NCI-H748 treated with DMSO at 0.1 percent for 48 hours (cell line): Measurements from ENCODE around the gene PAWR.
"Not testable (repeated sequence)": the region's sequence is repeated elsewhere in the genome, so short reads cannot be mapped to it uniquely, and the experiment has no call there.

ENCODE experiments used
- DNase-seq: peaks from one replicate; lab custom pipeline; 2025; lab: John Stamatoyannopoulos, UW

The PAWR gene

DNA sequence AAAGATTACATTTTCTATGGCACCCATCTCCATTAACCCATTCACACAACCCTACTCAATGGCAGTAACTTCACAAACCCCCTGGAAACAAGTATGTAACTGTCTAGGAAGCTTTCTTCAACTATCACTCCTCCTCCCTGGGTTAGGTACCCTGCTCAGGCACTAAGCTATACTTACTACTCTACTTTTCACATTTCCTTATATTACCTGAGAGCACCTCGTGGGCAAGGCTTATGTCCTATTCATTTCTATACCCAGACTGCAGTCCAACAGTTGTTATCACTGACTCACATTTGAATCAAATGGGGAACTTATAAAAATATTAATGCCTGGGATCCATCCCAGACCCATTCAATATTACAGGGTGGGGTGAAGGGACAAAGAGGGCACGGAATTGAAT is 4.6 kb downstream of the PAWR start:
- DNase-seq, result no peak

DNA sequence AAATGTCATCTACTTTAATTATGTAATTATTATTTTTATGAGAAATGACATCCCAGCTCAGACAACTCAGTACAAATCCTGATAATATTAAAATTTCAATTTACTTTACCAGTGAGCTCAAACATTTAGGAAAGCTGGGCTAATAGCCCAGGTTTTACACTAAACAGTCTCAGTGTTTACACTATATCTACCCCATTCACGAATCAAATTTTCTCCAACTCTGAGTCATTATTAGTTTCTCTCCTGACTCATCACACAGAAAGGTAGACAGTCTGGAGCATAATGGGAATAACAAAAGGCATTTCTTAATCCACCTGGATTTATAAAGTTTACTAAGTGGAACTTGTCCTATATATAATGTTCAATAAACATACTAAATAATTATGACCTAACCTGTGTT is 5.7 kb downstream of the PAWR start:
- no peak for DNase-seq

DNA sequence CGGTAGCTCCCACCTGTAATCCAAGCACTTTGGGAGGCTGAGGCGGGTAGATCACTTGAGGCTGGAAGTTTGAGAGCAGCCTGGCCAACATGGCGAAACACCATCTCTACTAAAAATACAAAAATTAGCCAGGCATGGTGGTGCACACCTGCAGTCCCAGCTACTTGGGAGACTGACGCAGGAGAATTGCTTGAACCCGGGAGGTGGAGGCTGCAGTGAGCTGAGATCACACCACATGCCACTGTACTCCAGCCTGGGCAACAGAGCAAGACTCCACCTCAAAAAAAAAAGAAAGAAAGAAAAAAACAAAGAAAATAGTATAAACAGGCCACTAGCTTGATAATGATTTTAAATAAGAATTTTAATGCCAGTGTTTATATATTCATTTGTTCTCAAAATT is 6.4 kb downstream of the PAWR start:
- not testable (repeated sequence) for DNase-seq

DNA sequence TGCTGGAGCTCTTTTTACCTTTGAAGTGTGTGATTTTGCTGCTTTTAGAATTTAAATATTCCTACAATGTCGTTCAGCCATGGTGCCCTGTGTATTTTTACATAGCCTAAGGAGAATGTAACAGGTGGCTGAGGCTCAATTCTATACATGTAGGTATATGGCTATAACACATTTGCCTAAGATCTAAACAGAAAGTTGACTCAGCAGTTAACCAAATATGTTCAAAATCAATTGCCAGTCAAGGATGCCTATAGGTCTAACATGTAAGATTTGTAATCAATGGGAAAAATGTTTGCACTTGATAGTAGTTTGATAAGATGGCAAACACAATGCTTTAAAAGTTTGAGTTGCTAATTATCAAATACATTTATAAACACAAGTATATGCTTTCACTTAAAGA is 8.2 kb downstream of the PAWR start:
- DNase-seq, result no peak

DNA sequence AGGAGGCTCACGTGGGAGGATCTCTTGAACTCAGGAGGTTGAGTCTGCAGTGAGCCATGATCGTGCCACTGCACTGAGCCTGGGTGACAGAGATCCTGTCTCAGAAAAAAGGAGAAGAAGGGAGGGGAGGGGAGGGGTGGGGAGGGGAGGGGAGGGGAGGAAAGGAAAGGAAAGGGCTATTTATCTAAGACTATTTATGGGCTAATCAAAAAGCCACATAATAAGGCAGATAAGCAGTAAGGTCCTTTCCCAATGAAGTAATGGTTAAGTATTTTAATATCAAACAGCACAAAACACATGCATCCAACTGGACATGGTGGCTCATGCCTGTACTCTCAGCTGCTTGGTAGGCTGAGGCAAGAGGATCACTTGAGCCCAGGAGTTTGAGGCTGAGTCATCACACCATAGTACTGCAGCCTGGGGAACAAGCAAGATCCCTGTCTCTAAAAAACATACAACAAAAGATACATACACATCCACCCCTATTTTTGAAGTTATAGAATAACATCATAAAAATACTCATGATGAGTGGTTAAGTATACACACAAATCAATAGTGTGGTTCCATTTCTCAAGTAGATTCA is 9.7 kb downstream of the PAWR start:
- no peak for DNase-seq

DNA sequence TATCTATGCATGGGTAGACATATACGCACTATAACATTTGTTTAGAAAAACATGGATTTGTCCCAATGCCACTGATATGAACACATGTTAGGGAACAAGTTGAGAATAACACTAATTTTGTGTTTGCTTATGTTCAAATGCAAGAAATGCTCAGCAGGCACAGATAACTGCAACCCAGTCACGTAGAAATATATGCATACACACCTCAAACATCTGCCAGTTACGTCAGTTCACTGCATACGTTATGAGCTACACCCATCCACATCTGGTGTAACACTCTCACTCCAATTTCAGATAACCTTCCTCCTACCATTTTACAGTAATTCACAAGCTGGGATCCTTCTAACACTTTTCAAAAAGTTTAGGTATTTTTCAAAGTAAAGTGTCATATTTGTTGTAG is 10.7 kb downstream of the PAWR start:
- DNase-seq, result no peak

DNA sequence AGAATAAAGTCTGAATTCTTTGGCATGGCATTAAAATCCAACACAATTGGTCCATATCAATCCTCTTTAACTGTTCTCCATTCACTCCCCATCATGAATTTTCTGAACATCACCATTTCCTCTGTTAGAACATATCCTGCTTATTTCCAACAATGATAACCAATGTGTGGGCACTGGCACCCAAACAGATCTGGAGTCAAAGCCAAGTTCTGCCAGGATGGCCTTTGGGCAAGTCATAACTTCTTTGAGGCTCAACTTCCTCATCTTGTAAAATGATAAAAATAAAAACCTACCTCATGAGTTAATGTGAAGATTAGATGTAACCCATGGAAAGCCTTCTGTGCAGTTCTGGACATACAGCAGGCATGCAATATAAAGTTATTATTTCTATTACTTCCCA is 12.5 kb downstream of the PAWR start:
- DNase-seq, result no peak

DNA sequence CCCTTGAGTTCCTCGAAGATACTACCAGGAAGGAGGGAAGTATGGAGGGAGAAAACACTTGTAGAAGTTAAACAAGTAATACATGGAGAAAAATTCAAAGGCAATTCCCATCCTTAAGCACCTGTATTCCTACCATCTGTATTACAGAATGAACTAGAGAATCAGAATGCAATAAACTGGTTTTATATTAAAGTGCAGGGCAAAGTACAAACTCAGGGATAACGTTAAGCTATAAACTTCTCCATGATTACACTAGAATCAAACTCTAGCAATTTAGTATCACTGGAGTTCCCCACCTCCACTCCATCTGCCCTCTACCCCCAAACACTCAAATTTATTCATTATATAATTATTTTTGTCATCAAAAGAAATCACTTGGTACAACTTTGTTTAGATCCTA is 13.1 kb downstream of the PAWR start:
- DNase-seq, result no peak

DNA sequence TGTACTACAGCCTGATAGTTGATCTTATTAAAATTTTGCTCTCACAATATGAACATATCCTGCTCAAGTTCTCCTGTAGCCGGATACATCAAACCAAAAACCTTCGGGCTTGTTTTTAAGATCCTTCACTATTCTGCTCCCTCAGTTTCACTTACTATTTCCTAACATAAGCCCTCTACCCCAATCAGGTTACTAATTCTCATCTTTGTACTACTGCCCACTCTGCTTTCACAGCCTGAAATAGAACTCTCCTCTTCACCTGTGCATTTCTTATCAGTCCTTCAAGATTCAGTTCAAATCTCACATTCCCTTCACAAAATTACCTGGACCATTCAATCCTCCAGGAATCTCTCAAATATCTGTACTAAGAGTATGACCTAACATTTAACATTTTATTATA is 14.2 kb downstream of the PAWR start:
- no peak for DNase-seq

DNA sequence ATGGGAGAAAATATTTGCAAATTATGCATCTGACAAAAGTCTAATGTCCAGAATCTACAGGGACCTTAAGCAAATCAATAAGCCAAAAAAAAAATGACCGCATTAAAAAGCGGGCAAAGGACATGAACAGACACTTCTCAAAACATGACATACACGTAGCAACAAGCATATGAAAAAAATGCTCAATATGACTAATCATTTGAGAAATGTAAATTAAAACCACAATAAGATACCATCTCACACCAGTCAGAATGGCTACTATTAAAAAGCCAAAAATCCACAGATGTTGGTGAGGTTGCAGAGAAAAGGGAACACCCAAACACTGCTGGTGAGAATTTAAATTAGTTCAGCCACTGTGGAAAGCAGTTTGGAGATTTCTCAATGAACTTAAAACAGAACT is 16.1 kb downstream of the PAWR start:
- DNase-seq, result no peak

DNA sequence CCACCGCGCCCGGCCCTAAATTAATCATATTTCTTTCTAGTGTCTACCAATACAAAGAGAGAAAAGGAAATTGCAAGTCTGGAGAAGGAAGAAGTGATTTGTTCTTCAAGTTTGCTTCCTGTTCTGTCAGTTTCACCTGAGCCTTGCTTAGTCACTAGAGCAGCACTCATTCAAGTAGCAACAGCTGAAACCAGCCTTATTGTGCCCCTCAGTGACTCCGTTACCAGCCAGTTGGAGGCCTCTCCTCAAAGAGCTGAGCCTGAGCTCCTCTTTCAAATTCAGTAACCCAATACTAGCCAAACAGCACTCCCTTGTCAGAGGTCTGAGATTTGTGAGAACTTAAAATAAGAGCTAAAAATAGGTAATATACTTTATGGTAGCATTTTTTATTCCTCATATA is 17.4 kb downstream of the PAWR start:
- DNase-seq, result no peak

DNA sequence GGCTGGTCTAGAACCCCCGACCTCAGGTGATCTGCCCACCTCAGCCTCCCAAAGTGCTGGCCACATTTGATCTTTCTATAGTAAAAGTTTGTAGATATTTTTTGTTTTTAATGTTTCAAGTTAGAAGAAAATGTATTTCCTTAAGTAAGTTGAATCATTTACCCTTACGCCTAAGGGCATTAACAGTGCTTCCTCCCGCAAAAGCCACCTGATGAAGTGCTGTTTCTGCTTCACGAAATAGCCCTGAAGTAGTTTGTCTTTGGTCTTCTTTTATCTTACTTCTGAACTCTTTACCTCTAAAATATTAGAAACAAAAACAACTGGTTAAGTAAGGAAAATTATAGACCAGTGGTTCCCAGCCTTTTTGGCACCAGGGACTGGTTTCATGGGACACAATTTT is 22.7 kb downstream of the PAWR start:
- no peak for DNase-seq

DNA sequence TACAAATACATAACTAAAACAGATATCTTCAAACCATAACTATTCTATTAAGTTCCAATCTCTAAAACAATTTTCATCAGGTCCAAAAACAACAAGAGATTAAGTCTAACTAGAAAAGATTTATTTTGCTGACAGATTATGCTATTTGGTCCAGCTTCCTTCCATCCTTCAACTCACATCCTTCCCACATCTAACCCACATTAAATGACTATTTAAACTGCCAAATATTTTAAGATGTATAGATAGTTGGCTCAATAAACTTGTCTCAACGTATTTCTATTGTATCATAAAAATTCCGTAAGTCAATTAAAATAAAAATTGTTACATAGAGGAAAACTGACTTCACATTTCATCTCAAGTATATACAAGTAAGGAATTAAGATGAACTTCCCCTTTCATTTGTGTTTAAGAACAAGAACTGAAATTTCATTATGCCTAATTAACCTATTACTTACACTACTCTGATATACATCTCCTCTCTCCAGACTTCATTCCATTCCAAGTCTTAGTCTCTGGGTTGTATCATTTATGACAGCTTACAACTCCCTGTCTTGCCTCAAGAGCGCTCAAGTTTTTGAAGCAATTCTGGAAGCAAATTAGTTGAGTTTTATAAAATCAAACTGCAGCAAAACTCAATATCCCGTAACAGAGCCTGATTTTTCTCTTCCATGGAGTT is 25.4 kb downstream of the PAWR start:
- no peak for DNase-seq

DNA sequence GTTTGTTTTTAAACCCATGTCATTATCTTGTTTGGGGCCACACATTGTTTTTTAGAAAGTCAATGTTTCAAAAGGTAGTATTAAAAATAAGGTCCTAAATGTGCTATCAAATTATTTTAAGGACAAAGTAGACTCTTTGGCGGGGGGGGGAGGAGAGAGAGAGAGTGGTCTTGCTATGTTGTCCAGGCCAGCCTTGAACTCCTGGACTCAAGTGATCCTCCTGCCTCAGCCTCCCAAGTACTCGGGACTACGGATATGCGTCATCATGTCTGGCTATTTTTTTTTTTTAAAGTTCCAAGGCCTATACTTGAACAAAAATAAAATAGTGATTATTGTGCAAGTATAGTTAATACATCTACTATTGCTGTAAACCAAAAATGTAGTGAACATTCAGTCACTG is 26.2 kb downstream of the PAWR start:
- no peak for DNase-seq

DNA sequence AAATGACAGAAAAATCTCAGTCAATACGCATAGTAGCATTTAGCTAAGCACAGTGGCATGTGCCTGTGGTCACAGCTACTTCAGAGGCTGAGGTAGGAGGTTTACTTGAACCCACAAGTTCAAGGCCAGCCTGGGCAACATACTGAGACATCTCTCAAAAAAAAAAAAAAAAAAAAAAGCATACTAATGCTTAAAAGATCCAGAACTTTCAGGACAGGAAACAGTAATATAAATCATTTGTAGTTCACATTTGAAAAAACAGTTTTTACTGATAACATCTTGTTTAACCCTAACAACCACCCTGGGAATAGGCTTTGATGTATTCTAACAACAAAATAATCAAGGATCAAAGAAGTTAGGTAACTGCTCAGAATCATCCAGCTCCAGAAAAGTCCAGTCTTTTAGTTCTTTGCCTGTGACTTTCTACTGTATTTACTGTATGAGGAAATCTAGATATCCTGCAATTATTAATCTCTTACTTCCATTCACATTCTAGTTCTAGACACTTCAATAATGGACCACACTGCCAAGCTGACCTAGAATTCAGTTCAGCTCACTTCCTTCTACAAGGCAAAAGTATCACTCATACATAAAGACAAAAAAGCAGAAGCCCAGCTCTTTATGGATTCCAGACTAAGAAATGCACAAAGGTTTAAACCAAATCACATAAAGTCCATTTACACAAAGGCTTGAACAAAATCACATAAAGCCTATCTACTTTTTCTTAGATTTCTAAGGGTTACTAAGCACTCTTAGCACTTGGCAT is 28.5 kb downstream of the PAWR start:
- DNase-seq, result no peak

DNA sequence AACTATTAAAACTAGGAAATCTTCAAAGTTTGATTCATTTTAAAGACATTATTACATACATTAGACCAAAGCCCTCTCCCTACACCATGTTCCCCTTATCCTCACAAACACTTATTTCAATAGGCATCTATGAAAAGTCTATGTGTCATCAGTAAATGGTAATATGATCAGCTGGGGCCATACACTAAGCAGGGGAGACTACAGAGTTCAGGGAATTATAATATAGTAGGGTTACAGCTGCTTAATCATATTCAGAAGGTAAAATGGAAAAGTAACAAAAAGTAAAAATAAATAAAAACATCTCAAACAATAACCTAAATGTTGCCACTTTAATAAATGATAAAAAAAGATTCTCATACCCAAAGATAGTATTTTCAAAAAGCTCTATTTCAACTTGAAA is 29.1 kb downstream of the PAWR start:
- DNase-seq, result no peak

DNA sequence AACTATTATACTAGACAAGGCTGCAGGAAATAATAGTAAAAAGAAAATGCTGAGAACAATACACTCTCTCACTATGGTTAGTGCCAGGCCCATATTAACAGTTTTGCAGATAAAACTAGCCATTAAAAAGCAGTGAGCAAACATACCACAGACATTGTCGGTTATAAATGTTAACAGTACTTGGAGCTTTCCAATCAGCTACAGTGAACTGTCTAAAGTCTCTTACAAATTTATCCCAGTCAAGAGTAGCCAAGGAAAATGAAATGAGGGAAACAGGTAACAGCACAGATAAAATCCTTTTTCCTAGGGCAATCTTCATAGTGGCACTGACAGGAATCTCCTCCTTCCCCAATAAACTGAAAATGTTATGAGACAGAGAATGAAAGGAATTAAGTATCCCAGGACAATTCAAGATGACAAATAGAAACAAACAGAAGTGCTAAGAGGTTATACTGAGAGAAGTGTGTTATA is 30.8 kb downstream of the PAWR start:
- no peak for DNase-seq

DNA sequence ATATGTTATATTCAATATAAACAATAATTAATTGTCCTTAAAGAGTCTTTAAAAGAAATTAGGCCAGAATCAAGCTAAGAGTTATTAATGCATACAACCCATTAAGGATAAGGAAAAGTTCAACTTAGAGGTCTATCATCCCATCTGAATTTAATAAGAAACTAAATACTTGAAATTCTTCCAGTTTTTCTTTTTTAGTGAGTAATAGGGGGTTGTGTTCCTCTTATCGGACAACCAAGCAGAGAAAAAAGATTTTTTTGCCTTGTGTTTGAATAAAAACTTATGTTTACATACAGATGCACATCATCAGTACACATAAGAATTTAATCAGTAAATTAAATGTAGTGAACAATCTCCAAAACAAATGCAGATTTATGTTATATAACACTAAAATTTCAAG is 32.5 kb downstream of the PAWR start:
- DNase-seq, result no peak

DNA sequence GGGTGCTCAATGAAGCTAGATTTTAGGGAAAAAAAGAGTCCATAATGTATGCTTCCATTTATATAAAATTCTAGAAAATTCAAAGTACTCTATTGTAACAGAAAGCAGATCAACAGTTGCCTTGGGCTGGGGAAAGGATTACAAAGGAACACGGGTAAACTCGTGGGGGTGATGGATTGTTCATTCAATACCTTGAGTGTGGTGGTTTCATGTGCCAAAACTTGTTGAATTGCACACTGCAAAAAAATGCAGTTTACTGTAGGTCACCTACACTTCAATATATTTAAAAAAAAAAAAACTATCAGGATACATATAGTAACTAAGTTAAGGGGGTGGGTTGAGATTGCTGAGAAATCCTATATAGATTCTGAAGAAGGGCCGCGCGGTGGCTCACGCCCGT is 33.6 kb downstream of the PAWR start:
- no peak for DNase-seq

DNA sequence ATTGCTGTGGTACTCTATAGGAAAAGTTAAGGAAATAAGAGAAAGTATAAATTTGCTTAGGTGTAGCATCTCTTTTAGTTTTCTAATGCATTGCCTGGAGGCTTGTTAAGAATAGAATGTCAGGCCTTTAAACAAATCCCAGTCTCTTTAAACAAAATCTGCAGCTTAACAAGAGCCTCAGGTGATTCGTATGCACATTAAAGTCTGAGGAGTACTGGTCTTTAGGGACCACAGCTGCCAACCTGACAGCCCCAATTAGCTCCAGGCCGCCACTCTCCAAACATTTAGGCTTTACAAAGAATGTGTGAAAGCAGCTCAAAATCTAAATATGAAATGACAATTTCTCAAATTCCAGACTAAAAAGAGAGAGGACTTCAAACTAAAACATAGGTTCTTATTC is 35.7 kb downstream of the PAWR start:
- DNase-seq, result no peak

DNA sequence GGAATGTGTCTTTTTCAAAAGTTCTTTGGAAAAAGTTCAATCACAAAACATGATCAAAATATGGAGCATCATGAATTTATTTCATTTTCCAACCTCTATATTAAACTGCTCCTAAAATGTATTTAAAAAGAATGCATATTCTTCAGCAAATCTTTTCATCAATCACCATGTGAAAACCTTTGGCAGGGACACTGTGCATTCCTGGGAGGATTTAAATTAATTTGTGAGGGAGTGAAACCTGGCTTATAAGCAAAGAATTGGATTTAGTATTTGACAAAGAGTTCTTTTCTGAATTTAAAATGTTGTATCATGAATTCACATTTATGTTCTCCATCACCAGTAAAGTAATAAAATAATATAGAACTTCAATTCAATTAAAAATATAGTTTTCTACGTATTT is 38.2 kb downstream of the PAWR start:
- no peak for DNase-seq

DNA sequence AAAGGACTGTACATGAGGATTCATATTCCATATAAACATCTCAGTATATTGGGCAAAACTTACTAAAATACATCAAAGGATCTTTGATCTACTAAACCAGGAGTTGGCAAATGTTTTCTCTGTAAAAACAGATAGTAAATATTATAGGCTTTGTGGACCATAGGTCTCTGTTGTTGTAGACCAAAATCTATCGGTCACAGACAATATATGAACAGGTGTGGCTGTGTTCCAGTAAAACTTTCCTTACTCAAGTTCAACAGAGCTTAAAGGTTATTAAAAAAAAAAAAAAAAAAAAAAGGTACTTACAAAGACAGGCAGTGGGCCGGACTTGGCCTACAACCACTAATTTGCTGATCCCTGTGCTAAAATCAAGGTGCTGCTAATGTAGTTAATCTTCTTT is 40.3 kb downstream of the PAWR start:
- no peak for DNase-seq

DNA sequence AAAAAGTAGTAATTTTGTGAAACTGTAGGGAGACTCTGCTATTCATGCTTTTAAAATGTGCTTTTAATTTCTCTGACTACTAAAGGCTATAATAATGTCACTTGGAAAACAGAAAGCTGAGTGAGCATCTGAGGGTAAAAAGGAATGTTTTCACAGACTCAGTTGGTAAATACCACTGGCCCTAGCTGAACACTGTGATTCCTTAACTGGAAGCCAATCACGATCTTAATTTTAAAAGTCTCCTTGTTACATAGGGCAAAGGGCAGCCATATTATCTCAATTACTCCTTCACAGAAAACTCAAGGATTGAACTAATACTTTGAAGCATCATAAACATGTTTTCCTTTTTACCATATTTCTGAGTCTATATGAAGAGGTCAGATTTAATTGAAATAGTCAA is 41.9 kb downstream of the PAWR start:
- no peak for DNase-seq

DNA sequence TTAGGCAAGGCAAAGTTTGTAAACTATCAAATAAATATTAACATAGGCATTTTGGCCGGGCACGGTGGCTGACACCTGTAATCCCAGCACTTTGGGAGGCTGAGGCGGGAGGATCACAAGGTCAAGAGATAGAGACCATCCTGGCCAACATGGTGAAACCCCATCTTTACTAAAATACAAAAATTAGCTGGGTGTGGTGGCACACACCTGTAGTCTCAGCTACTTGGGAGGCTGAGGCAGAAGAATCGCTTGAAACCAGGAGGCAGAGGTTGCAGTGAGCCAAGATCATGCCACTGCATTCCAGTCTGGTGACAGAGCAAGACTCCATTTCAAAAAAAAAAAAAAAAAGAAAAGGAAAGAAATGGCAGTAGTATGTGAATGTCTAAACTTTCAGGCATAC is 43.9 kb downstream of the PAWR start:
- not testable (repeated sequence) for DNase-seq
